Mucosa of rectum (tissue), 2 donors: ENCODE data around the gene GRM8.
"Not testable (repeated sequence)": the region's sequence is repeated elsewhere in the genome, so short reads cannot be mapped to it uniquely, and the experiment has no call there.

ENCODE experiments used
- H3K27ac ChIP-seq, 2 donors: one replicate each; pipeline ENCODE4 v1.7.0; 2013; ENCODE audit warnings: inconsistent platforms in 2 of 2, low read depth in 2 of 2, low read length in 2 of 2
- H3K27me3 ChIP-seq, 2 donors: one replicate each; pipeline ENCODE4 v1.7.0; 2013; ENCODE audit warnings: low read length in 2 of 2; ENCODE audit not compliant: control insufficient read depth in 2 of 2, insufficient read depth in 2 of 2
- H3K36me3 ChIP-seq, 2 donors: one replicate each; pipeline ENCODE4 v1.7.0; 2013; ENCODE audit warnings: low read length in 2 of 2; ENCODE audit not compliant: control insufficient read depth in 2 of 2, insufficient read depth in 2 of 2
- H3K4me1 ChIP-seq, 2 donors: one replicate each; pipeline ENCODE4 v1.7.0; 2013; ENCODE audit warnings: low read length in 2 of 2, mild to moderate bottlenecking in 1 of 2; ENCODE audit not compliant: control insufficient read depth in 2 of 2, insufficient read depth in 2 of 2
- H3K4me3 ChIP-seq, 2 donors: one replicate each; pipeline ENCODE4 v1.7.0; 2013; ENCODE audit warnings: low read length in 2 of 2
- H3K9ac ChIP-seq, 2 donors: one replicate each; pipeline ENCODE4 v1.7.0; 2013; ENCODE audit warnings: low read length in 2 of 2, low read depth in 1 of 2, mild to moderate bottlenecking in 1 of 2
- H3K9me3 ChIP-seq, 2 donors: one replicate each; pipeline ENCODE4 v1.7.0; 2013; ENCODE audit warnings: low read length in 2 of 2; ENCODE audit not compliant: control insufficient read depth in 2 of 2
- donor health status: healthy.
- donor health status: Normal muscosa, but diverticular disease.

The GRM8 gene

DNA sequence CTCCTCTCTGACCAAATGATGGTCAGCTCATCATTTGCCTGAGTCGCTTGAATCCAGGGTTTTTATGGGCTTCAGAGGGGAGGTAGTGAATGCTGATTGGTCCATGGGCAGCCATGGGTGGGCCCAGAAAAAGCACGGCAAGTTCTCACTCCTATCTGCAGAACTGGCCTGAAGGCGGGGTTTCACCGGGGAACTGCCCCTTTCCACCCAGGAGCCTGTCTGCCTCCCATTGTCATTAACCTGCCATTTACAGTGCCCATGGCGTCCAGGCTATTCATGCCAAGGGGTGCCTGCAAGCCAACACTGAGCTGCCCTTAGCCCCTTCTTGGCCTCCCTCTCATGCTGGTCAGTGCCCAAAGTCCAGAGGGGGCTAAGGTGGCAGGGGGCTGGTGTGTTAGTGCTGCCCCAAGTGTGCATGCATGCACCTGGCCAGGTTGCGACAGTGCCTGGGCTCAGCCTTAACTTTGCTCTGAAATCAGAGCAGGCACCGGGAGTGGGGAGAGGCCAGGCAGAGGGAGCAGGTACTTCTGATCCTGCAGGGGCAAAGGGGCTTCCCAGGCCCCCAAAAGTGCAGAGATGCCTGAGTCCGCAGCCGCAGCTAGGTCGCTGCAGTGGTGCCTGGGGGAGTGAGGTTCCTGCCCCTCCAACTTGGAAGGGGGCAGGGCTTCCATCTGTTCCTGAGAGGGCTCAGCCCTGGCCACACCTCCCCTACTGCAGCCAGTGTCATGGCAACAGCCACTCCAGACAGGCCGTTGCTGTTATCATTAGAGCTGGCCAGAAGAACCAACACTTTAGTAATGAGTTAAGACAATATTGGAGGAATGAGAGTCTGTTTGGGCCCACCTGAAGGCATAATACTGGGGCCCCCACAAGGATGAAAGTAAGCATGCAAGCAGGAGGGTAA, 561.6 kb downstream of the GRM8 start:
- no peaks in the 10 kb centered on the region for H3K27me3 ChIP-seq
- no peak overlapping the region for H3K9ac ChIP-seq
- no peak overlapping the region for H3K27ac ChIP-seq
- H3K9me3 ChIP-seq, result no peaks in the 10 kb centered on the region
- H3K36me3 ChIP-seq, result no peaks in the 10 kb centered on the region
- no peak overlapping the region for H3K4me3 ChIP-seq
- no peaks in the 10 kb centered on the region for H3K4me1 ChIP-seq

DNA sequence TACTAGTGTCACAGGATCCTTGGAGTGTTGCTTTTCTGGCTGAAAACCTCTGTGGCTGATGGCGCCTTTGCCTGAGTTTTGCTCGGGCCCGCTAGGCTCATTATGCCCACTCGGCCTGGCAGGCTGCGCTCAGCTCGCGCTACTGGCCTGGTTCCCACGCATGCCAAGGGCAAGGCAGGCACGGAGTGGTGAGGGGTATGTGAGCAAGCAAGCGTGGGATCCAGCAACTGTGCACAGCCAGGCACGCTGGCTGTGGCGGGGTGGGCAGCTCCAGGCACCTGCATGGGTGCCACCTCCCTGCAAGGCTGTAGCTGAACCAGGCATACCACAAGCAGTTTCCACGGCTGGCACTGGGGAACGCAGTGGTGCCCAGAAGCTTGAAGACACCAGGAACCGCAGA, 562.6 kb downstream of the GRM8 start:
- no peaks in the 10 kb centered on the region for H3K9me3 ChIP-seq
- no peak overlapping the region for H3K4me3 ChIP-seq
- no peaks in the 10 kb centered on the region for H3K27me3 ChIP-seq
- H3K4me1 ChIP-seq, result no peaks in the 10 kb centered on the region
- H3K27ac ChIP-seq, result no peak overlapping the region
- no peaks in the 10 kb centered on the region for H3K36me3 ChIP-seq
- H3K9ac ChIP-seq, result no peak overlapping the region

DNA sequence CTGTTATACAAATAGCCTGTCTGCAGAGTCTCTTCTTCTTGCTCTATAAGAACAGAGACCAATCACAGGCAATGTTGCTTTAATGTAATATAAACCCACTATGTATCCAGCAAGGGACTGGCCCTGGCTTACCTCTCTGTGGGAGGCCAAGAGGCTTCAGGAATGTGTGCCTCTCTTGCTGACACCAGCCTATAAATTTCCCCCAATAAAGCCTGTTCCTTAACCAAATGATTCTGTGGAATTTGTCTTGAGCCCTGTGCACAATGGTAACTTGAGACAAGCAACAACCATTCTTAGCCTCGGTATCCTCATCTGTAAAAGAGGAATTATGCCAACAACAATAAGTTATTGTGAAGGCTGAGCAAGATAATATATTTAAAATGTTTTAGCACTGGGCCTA, 563.7 kb downstream of the GRM8 start:
- Histone ChIP-seq H3K4me1 (no peaks in the 10 kb centered on the region), H3K27me3 (no peaks in the 10 kb centered on the region), H3K9me3 (no peaks in the 10 kb centered on the region), H3K27ac (no peak overlapping the region), H3K36me3 (no peaks in the 10 kb centered on the region), H3K9ac (no peak overlapping the region), H3K4me3 (no peak overlapping the region)

DNA sequence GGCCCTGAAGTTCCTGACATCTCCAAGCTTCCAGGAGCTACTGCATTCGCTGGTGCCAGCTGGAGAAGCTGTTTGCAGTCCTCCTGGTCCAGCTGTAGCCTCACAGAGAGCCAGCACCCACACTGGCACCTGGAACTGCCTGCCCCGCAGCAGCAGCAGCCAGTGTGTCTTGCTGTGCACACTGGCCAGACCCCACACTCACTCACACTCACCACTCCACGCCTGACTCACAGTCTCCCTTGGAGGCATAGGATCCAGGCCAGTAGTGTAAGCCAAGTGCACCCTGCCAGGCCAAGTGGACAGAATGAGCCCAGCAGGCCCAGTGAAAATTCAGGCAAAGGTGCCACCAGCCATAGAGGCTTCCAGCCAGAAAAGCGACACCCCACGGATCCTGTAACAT, 566.3 kb downstream of the GRM8 start:
- H3K4me1 ChIP-seq, result no peaks in the 10 kb centered on the region
- H3K27me3 ChIP-seq, result no peaks in the 10 kb centered on the region
- H3K9ac ChIP-seq, result no peak overlapping the region
- no peak overlapping the region for H3K27ac ChIP-seq
- H3K9me3 ChIP-seq, result no peaks in the 10 kb centered on the region
- no peaks in the 10 kb centered on the region for H3K36me3 ChIP-seq
- no peak overlapping the region for H3K4me3 ChIP-seq

DNA sequence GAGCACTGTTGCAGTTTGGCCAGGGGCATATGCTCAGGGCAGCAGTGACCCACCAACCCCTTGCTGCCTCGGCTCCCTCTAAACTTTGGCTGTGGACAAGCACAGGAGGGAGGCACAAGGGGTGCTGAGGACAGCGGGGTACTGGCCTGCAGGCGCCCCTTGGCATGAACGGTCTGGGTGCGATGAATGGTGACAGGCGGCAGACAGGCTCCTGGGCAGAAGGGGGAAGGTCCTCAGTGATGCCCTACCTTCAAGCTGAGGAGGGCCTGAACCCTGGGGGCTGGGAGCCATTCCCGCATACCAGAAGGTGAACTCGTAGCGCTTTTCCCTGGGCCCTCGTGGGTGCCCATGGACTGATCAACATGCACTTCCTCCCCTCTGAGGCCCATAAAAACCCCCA, 567.1 kb downstream of the GRM8 start:
- no peaks in the 10 kb centered on the region for H3K27me3 ChIP-seq
- H3K4me3 ChIP-seq, result no peak overlapping the region
- no peaks in the 10 kb centered on the region for H3K36me3 ChIP-seq
- H3K9ac ChIP-seq, result no peak overlapping the region
- no peaks in the 10 kb centered on the region for H3K4me1 ChIP-seq
- no peaks in the 10 kb centered on the region for H3K9me3 ChIP-seq
- H3K27ac ChIP-seq, result no peak overlapping the region

DNA sequence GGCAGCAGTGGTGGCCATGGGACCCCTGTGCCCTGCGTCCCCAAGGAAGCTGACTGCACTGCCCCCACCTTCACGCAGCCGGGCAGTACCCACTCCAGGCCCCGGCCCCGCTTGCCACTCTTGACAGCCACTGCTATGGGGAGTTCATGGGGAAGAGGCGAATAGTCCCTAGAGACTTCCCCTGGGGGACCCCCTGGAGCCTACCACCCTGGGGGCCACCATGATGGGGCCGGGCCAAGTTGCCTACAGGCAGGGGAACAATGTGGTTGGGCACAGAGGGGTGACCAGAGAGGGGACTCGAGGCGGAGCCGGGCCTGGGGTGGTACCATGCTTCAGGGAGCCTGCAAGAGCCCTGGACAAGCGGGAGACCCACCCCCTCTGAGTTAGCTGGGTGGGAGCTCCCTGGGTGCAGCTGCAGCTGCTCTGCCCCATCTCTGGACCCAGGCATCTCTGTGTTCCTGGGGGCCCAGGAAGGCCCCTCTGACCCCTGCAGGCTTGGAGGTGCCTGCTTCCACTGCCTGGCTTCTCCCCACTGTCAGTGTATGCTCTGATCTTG, 567.6 kb downstream of the GRM8 start:
- Histone ChIP-seq H3K4me1 (no peaks in the 10 kb centered on the region), H3K27me3 (no peaks in the 10 kb centered on the region), H3K4me3 (no peak overlapping the region), H3K27ac (no peak overlapping the region), H3K9ac (no peak overlapping the region), H3K9me3 (no peaks in the 10 kb centered on the region), H3K36me3 (no peaks in the 10 kb centered on the region)

DNA sequence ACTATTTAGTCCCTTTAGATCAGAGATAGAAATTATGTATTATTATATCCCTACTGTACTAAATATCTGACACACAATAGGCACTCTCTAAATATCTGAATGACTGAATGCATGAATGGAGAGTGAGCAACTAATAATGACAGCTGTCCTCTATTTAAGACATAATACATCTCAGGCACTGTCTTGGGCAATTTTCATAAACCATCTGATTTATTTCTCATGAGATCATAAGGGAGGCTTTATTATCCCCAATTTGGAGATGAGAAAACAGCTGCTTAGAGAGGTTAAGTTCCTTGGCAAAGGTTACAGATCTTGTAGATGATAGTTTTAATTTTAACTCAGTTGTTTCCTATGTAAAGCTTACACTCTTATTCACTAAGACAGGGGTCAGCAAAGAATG, 570.6 kb downstream of the GRM8 start:
- Histone ChIP-seq H3K4me1 (no peaks in the 10 kb centered on the region), H3K9ac (no peak overlapping the region), H3K9me3 (no peaks in the 10 kb centered on the region), H3K36me3 (no peaks in the 10 kb centered on the region), H3K27ac (no peak overlapping the region), H3K4me3 (no peak overlapping the region), H3K27me3 (no peaks in the 10 kb centered on the region)

DNA sequence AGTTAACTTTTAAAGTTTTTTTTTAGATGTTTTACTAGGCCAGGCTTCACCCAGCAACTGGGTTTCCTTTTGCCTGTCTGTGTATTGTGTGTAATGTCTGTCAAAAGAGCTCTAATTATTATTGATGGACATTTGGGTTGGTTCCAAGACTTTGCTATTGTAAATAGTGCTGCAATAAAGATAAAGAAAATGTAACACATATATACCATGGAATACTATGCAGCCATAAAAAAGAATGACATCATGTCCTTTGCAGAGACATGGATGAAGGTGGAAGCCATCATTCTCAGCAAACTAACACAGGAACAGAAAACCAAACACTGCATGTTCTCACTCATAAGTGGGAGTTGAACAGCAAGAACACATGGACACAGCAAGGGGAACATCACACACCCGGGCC, 584.0 kb downstream of the GRM8 start:
- not testable (repeated sequence) for H3K36me3 ChIP-seq, H3K27ac ChIP-seq, H3K4me1 ChIP-seq, H3K27me3 ChIP-seq, H3K9me3 ChIP-seq, H3K9ac ChIP-seq, H3K4me3 ChIP-seq

DNA sequence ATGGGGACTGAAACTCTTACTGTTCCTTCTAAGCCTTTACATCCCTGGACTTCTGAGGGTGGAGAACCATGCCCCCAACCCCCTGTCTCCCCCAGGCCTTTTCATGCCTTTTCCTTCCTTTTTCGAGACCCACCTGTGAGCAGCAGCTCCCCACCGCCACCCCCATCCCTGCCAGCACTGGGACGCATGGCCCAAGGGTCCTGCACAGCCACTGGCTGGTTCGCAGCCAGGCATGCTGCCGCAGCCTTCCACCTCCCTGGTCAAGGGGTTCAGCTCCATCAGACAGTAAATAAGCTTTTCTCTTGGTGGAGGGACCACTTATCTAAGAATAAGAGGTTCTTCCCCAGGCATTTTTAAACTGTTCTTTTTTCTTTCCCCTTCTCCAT, 584.4 kb downstream of the GRM8 start:
- H3K27ac ChIP-seq, result no peak overlapping the region
- H3K9ac ChIP-seq, result no peak overlapping the region
- H3K9me3 ChIP-seq, result no peaks in the 10 kb centered on the region
- no peaks in the 10 kb centered on the region for H3K27me3 ChIP-seq
- no peaks in the 10 kb centered on the region for H3K36me3 ChIP-seq
- H3K4me3 ChIP-seq, result no peak overlapping the region
- no peaks in the 10 kb centered on the region for H3K4me1 ChIP-seq

DNA sequence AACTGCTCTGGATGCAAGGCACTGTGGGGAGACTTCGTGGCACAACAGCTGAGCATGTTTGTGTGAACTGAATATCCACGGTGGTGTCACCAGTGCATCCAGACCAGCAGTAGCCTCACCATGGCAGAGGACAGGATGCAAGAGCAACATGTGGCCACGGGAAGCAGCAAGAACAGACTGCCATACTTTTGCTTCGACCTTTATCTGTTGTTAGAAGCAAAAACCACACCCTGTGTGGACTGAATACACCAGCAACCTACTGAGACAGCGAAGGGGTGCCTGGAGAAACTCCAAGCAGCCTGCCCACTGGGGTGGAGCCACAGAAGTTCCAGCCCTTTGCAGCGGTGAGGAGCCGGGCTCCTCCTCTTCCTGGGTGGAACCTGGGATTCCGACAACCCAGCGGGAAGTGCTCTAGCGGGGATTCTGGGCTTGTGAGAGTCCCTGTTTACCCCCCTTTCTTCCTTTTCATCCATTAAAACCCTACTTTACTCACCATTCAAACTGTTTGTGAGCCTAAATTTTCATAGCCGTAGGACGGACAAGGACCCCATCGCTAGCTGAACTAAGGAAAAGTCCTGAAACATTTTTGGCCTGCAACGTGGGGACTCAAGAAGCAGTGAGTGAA, 584.9 kb downstream of the GRM8 start:
- H3K36me3 ChIP-seq, result no peaks in the 10 kb centered on the region
- no peaks in the 10 kb centered on the region for H3K9me3 ChIP-seq
- H3K27me3 ChIP-seq, result no peaks in the 10 kb centered on the region
- H3K4me3 ChIP-seq, result no peak overlapping the region
- H3K9ac ChIP-seq, result no peak overlapping the region
- H3K4me1 ChIP-seq, result no peaks in the 10 kb centered on the region
- no peak overlapping the region for H3K27ac ChIP-seq
